ENCODE results near the gene DEPDC1.

DEPDC1 gene

DNA sequence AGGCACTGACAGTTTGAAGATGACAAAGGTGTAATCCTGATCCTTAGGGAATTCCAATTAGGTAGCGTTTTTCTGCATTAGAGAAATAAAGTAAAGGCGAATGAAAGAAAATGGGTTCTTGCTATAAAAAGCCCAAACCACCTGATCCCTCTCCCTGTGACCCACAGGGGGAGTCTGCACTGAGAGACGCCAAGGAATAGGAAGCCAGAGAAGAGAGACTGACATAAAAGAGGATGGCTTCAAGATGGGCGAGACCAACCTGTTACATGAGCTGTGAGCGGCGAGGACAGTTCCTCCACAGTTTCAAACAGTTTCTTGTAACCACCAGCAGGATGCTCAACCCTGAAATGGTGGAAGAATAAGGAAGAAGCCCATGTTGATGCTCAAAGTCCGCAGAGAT lies 48.5 kb downstream of the DEPDC1 start:
- no peaks in the 10 kb centered on the region for H3K9me3 ChIP-seq (ENCODE audit: control insufficient read depth, low read length)
- H3K4me1 ChIP-seq (ENCODE audit: control insufficient read depth, insufficient read depth, low read length, poor library complexity, severe bottlenecking): no peaks in the 10 kb centered on the region
- no peak overlapping the region for H3K4me3 ChIP-seq (ENCODE audit: extremely low read depth, insufficient read depth, low read length, poor library complexity, severe bottlenecking)
- no peaks in the 10 kb centered on the region for H3K36me3 ChIP-seq (ENCODE audit: control insufficient read depth, insufficient read depth, low read length)
- 65 to 100% methylated on average over 2 of the region's 7 CpGs for WGBS, 2 experiments (ENCODE audit: insufficient coverage in 2 of 2)
- H3K27ac ChIP-seq (ENCODE audit: low read depth, low read length, severe bottlenecking): no peak overlapping the region

DNA sequence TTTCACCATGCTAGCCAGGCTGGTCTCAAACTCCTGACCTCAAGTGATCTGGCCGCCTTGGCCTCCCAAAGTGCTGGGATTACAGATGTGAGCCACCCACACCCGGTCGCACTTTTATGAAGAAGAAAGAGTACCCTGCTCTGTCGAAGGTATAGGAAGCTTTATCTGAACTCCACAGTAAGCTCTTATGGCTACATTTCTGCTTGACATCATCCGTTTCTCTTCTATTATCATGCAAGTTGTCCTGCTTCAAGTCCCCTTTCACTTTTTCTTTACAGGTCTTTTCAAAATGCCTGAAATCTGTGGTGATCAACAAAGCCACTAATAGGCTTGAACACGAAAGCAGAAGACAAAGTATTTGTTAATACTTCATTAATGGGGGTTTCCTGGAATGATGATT lies 51.2 kb downstream of the DEPDC1 start:
- no peaks in the 10 kb centered on the region for H3K36me3 ChIP-seq (ENCODE audit: control insufficient read depth, insufficient read depth, low read length)
- 85 to 91% methylated on average over 5 to 6 of the region's 6 CpGs for WGBS, 2 experiments (ENCODE audit: insufficient coverage in 2 of 2)
- H3K4me3 ChIP-seq (ENCODE audit: extremely low read depth, insufficient read depth, low read length, poor library complexity, severe bottlenecking): no peak overlapping the region
- H3K4me1 ChIP-seq (ENCODE audit: control insufficient read depth, insufficient read depth, low read length, poor library complexity, severe bottlenecking): no peaks in the 10 kb centered on the region
- H3K9me3 ChIP-seq (ENCODE audit: control insufficient read depth, low read length): no peaks in the 10 kb centered on the region
- H3K27ac ChIP-seq (ENCODE audit: low read depth, low read length, severe bottlenecking): no peak overlapping the region

DNA sequence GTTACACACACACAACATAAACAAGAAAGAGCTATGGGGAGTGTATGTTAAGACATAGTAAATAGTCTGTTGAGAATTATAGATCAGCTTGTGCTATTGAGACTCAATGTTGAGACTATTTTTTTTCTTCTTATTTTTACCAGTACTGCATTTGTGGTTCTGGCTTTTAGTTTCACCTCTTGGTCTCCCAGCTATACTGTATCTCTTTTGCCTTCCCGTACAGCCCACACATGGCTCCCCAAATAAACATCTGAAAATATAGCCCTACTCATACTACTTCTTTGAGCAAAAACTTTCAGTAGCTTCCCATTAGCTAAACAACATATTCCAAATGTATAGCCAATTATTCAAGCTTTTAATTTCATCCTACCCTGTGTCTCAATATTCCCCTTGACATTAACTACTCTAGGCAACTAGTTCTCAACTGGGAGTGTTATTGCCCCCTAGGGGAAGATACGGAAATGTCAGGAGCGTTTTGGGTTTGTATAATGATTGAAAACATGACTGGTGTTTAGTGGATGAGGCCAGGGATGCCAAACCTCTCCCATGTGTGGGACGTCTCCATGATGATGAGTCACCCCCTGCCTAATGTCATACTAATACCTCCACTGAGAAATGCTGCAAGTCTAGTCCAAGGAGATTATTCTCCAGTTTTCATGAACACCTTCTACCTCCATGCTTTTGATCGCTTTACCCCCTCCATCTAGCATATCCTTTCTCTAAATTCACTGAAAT lies 53.9 kb downstream of the DEPDC1 start:
- Histone ChIP-seq H3K9me3 (ENCODE audit: control insufficient read depth, low read length) (no peaks in the 10 kb centered on the region), H3K4me3 (ENCODE audit: extremely low read depth, insufficient read depth, low read length, poor library complexity, severe bottlenecking) (no peak overlapping the region), H3K36me3 (ENCODE audit: control insufficient read depth, insufficient read depth, low read length) (no peaks in the 10 kb centered on the region), H3K27ac (ENCODE audit: low read depth, low read length, severe bottlenecking) (no peak overlapping the region), H3K4me1 (ENCODE audit: control insufficient read depth, insufficient read depth, low read length, poor library complexity, severe bottlenecking) (no peaks in the 10 kb centered on the region)
- 39 to 79% methylated on average over 2 to 5 of the region's 5 CpGs for WGBS, 2 experiments (ENCODE audit: insufficient coverage in 2 of 2)

GRCh38 chr1:68442006-68442405 lies 54.9 kb downstream of the DEPDC1 start:
- no peaks in the 10 kb centered on the region for H3K9me3 ChIP-seq (ENCODE audit: control insufficient read depth, low read length)
- H3K4me3 ChIP-seq (ENCODE audit: extremely low read depth, insufficient read depth, low read length, poor library complexity, severe bottlenecking): no peak overlapping the region
- no peaks in the 10 kb centered on the region for H3K4me1 ChIP-seq (ENCODE audit: control insufficient read depth, insufficient read depth, low read length, poor library complexity, severe bottlenecking)
- 74 to 100% methylated on average over 3 to 4 of the region's 4 CpGs for WGBS, 2 experiments (ENCODE audit: insufficient coverage in 2 of 2)
- H3K27ac ChIP-seq (ENCODE audit: low read depth, low read length, severe bottlenecking): no peak overlapping the region
- no peaks in the 10 kb centered on the region for H3K36me3 ChIP-seq (ENCODE audit: control insufficient read depth, insufficient read depth, low read length)

GRCh38 chr1:68438310-68438709 lies 58.6 kb downstream of the DEPDC1 start:
- WGBS, 2 experiments (ENCODE audit: insufficient coverage in 2 of 2): 67 to 83% methylated on average over 2 of the region's 3 CpGs
- H3K9me3 ChIP-seq (ENCODE audit: control insufficient read depth, low read length): no peaks in the 10 kb centered on the region
- no peak overlapping the region for H3K27ac ChIP-seq (ENCODE audit: low read depth, low read length, severe bottlenecking)
- H3K4me3 ChIP-seq (ENCODE audit: extremely low read depth, insufficient read depth, low read length, poor library complexity, severe bottlenecking): no peak overlapping the region
- no peaks in the 10 kb centered on the region for H3K36me3 ChIP-seq (ENCODE audit: control insufficient read depth, insufficient read depth, low read length)
- H3K4me1 ChIP-seq (ENCODE audit: control insufficient read depth, insufficient read depth, low read length, poor library complexity, severe bottlenecking): no peaks in the 10 kb centered on the region

GRCh38 chr1:68433395-68433794 lies 63.5 kb downstream of the DEPDC1 start:
- H3K4me1 ChIP-seq (ENCODE audit: control insufficient read depth, insufficient read depth, low read length, poor library complexity, severe bottlenecking): no peaks in the 10 kb centered on the region
- no peak overlapping the region for H3K27ac ChIP-seq (ENCODE audit: low read depth, low read length, severe bottlenecking)
- no peak overlapping the region for H3K4me3 ChIP-seq (ENCODE audit: extremely low read depth, insufficient read depth, low read length, poor library complexity, severe bottlenecking)
- WGBS, 2 experiments (ENCODE audit: insufficient coverage in 2 of 2): 89 to 90% methylated on average over 2 of the region's 2 CpGs
- no peaks in the 10 kb centered on the region for H3K9me3 ChIP-seq (ENCODE audit: control insufficient read depth, low read length)
- H3K36me3 ChIP-seq (ENCODE audit: control insufficient read depth, insufficient read depth, low read length): no peaks in the 10 kb centered on the region

- Histone ChIP-seq H3K9me3 (ENCODE audit: control insufficient read depth, low read length) (no peaks in the 10 kb centered on the region), H3K4me3 (ENCODE audit: extremely low read depth, insufficient read depth, low read length, poor library complexity, severe bottlenecking) (no peak overlapping the region), H3K4me1 (ENCODE audit: control insufficient read depth, insufficient read depth, low read length, poor library complexity, severe bottlenecking) (no peaks in the 10 kb centered on the region), H3K27ac (ENCODE audit: low read depth, low read length, severe bottlenecking) (no peak overlapping the region), H3K36me3 (ENCODE audit: control insufficient read depth, insufficient read depth, low read length) (no peaks in the 10 kb centered on the region)
- 80 to 92% methylated on average over 2 to 3 of the region's 3 CpGs for WGBS, 2 experiments (ENCODE audit: insufficient coverage in 2 of 2)
Measured at GRCh38 chr1:68431076-68431475, 65.8 kb downstream of the DEPDC1 start.

- Histone ChIP-seq H3K36me3 (ENCODE audit: control insufficient read depth, insufficient read depth, low read length) (no peaks in the 10 kb centered on the region), H3K9me3 (ENCODE audit: control insufficient read depth, low read length) (no peaks in the 10 kb centered on the region), H3K4me1 (ENCODE audit: control insufficient read depth, insufficient read depth, low read length, poor library complexity, severe bottlenecking) (no peaks in the 10 kb centered on the region), H3K4me3 (ENCODE audit: extremely low read depth, insufficient read depth, low read length, poor library complexity, severe bottlenecking) (no peak overlapping the region), H3K27ac (ENCODE audit: low read depth, low read length, severe bottlenecking) (no peak overlapping the region)
- WGBS, 2 experiments (ENCODE audit: insufficient coverage in 2 of 2): 68 to 100% methylated on average over 1 to 2 of the region's 4 CpGs
Measured at GRCh38 chr1:68429233-68429808, 67.6 kb downstream of the DEPDC1 start.

DNA sequence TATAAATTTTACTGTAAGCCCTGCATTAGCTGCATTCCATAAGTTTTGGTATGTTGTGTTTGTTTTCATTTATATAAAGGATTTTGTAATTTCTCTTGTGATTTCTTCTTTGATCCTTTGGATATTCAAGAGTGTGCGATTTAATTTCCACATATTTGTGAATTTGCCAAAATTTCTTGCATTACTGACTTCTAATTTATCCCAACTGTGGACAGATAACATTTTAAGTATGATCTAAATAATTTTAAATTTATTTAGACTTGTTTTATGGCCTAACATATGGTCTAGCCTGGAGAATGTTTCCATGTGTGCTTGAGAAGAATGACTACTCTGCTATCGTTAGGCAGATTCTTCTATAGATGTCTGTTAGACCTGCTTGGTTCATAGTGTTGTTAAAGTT lies 70.3 kb downstream of the DEPDC1 start:
- no peaks in the 10 kb centered on the region for H3K9me3 ChIP-seq (ENCODE audit: control insufficient read depth, low read length)
- WGBS, 2 experiments (ENCODE audit: insufficient coverage in 2 of 2): 100% methylated on average over 1 of the region's 2 CpGs
- H3K27ac ChIP-seq (ENCODE audit: low read depth, low read length, severe bottlenecking): no peak overlapping the region
- no peaks in the 10 kb centered on the region for H3K4me1 ChIP-seq (ENCODE audit: control insufficient read depth, insufficient read depth, low read length, poor library complexity, severe bottlenecking)
- H3K36me3 ChIP-seq (ENCODE audit: control insufficient read depth, insufficient read depth, low read length): no peaks in the 10 kb centered on the region
- no peak overlapping the region for H3K4me3 ChIP-seq (ENCODE audit: extremely low read depth, insufficient read depth, low read length, poor library complexity, severe bottlenecking)

Measured in mesodermal cell (in vitro differentiated cells).